Activated T-helper 17 cell treated with anti-CD3 and anti-CD28 coated beads, Interleukin-2, amount 50 U/mL, for 72 hours (primary cell): ENCODE data around the gene ALG9. TPM values are rescaled to one million over a fixed set of nuclear protein-coding genes. Genes with fewer than 3 reads are reported as not detected.

ENCODE experiments used
- ATAC-seq: fragments of 150-1000 bp; cut with Tn5 transposase; replicated peaks from 2 replicates; pipeline ENCODE4 v1.10.0; 2021; ENCODE audit warnings: mild to moderate bottlenecking, moderate library complexity
- H3K27ac Mint-ChIP-seq: one replicate; pipeline ENCODE4 v1.8.0; 2022; ENCODE audit warnings: mixed read lengths
- H3K27me3 Mint-ChIP-seq: one replicate; pipeline ENCODE4 v1.8.0; 2022; ENCODE audit warnings: mixed read lengths
- H3K36me3 Mint-ChIP-seq: one replicate; pipeline ENCODE4 v1.8.0; 2022; ENCODE audit warnings: low read depth, mild to moderate bottlenecking, mixed read lengths
- H3K4me1 Mint-ChIP-seq: one replicate; pipeline ENCODE4 v1.8.0; 2022; ENCODE audit warnings: mixed read lengths
- H3K4me3 Mint-ChIP-seq: one replicate; pipeline ENCODE4 v1.8.0; 2022; ENCODE audit warnings: mild to moderate bottlenecking, mixed read lengths
- H3K9me3 Mint-ChIP-seq: one replicate; pipeline ENCODE4 v1.8.0; 2022; ENCODE audit warnings: mixed read lengths
- total RNA-seq, 2 donors: library from RNA; stranded (reverse); gene quantifications; one replicate each; pipeline ENCODE4 v1.2.3, GENCODE V29; 2022

ALG9 gene
- total RNA-seq, 2 donors from 2014 or later = 33.9 to 39.5 TPM

- Mint-ChIP-seq H3K9me3 (no peaks in the 10 kb centered on the region), H3K27ac (no peak overlapping the region), H3K36me3 (peaks cover 93% of the 10 kb centered on the region), H3K4me1 (no peaks in the 10 kb centered on the region), H3K4me3 (no peak overlapping the region), H3K27me3 (no peaks in the 10 kb centered on the region)
- no peak for ATAC-seq
Observed at GRCh38 chr11:111834432-111835163, 36.8 kb downstream of the ALG9 start.

GRCh38 chr11:111833524-111833923 lies 37.9 kb downstream of the ALG9 start:
- Mint-ChIP-seq H3K36me3 (peaks cover 96% of the 10 kb centered on the region), H3K27me3 (no peaks in the 10 kb centered on the region), H3K9me3 (no peaks in the 10 kb centered on the region), H3K4me3 (no peak overlapping the region), H3K27ac (no peak overlapping the region), H3K4me1 (peaks cover 8% of the 10 kb centered on the region)
- no peak for ATAC-seq

GRCh38 chr11:111829185-111829968 lies 42.0 kb downstream of the ALG9 start:
- H3K27ac Mint-ChIP-seq = peak overlapping the region; percentile 16
- no peaks in the 10 kb centered on the region for H3K27me3 Mint-ChIP-seq
- H3K9me3 Mint-ChIP-seq = no peaks in the 10 kb centered on the region
- H3K4me1 Mint-ChIP-seq = peaks cover 8% of the 10 kb centered on the region
- H3K4me3 Mint-ChIP-seq = peak overlapping the region; percentile 7
- ATAC-seq = peak; percentile 92
- peaks cover 82% of the 10 kb centered on the region for H3K36me3 Mint-ChIP-seq

GRCh38 chr11:111826322-111826950 lies 44.9 kb downstream of the ALG9 start:
- H3K36me3 Mint-ChIP-seq = peaks cover 59% of the 10 kb centered on the region
- H3K4me1 Mint-ChIP-seq = peaks cover 8% of the 10 kb centered on the region
- no peak overlapping the region for H3K4me3 Mint-ChIP-seq
- no peaks in the 10 kb centered on the region for H3K9me3 Mint-ChIP-seq
- no peaks in the 10 kb centered on the region for H3K27me3 Mint-ChIP-seq
- peak overlapping the region; percentile 53 for H3K27ac Mint-ChIP-seq
- no peak for ATAC-seq

GRCh38 chr11:111823629-111824028 lies 47.8 kb downstream of the ALG9 start:
- Mint-ChIP-seq H3K9me3 (no peaks in the 10 kb centered on the region), H3K4me1 (no peaks in the 10 kb centered on the region), H3K4me3 (no peak overlapping the region), H3K36me3 (peaks cover 47% of the 10 kb centered on the region), H3K27ac (no peak overlapping the region), H3K27me3 (no peaks in the 10 kb centered on the region)
- no peak for ATAC-seq

- H3K4me3 Mint-ChIP-seq = no peak overlapping the region
- H3K27me3 Mint-ChIP-seq = no peaks in the 10 kb centered on the region
- H3K27ac Mint-ChIP-seq = no peak overlapping the region
- H3K9me3 Mint-ChIP-seq = no peaks in the 10 kb centered on the region
- H3K4me1 Mint-ChIP-seq = no peaks in the 10 kb centered on the region
- no peak for ATAC-seq
- peaks cover 42% of the 10 kb centered on the region for H3K36me3 Mint-ChIP-seq
Observed at GRCh38 chr11:111823131-111823530, 48.2 kb downstream of the ALG9 start.

- Mint-ChIP-seq H3K27ac (no peak overlapping the region), H3K9me3 (no peaks in the 10 kb centered on the region), H3K4me3 (no peak overlapping the region), H3K36me3 (peaks cover 42% of the 10 kb centered on the region), H3K4me1 (no peaks in the 10 kb centered on the region), H3K27me3 (no peaks in the 10 kb centered on the region)
- no peak for ATAC-seq
Observed at GRCh38 chr11:111819829-111820237, 51.5 kb downstream of the ALG9 start.

GRCh38 chr11:111819161-111819828 lies 52.1 kb downstream of the ALG9 start:
- Mint-ChIP-seq H3K27me3 (no peaks in the 10 kb centered on the region), H3K27ac (no peak overlapping the region), H3K9me3 (no peaks in the 10 kb centered on the region), H3K4me3 (no peak overlapping the region), H3K36me3 (peaks cover 43% of the 10 kb centered on the region), H3K4me1 (no peaks in the 10 kb centered on the region)
- ATAC-seq = no peak

GRCh38 chr11:111815489-111815888 lies 55.9 kb downstream of the ALG9 start:
- H3K4me1 Mint-ChIP-seq = no peaks in the 10 kb centered on the region
- no peak overlapping the region for H3K4me3 Mint-ChIP-seq
- no peak for ATAC-seq
- peaks cover 36% of the 10 kb centered on the region for H3K36me3 Mint-ChIP-seq
- peak overlapping the region; percentile 36 for H3K27ac Mint-ChIP-seq
- no peaks in the 10 kb centered on the region for H3K27me3 Mint-ChIP-seq
- no peaks in the 10 kb centered on the region for H3K9me3 Mint-ChIP-seq

GRCh38 chr11:111814557-111815320 lies 56.6 kb downstream of the ALG9 start:
- H3K27me3 Mint-ChIP-seq = no peaks in the 10 kb centered on the region
- H3K4me3 Mint-ChIP-seq = no peak overlapping the region
- no peaks in the 10 kb centered on the region for H3K9me3 Mint-ChIP-seq
- no peaks in the 10 kb centered on the region for H3K4me1 Mint-ChIP-seq
- H3K27ac Mint-ChIP-seq = peak overlapping the region; percentile 36
- H3K36me3 Mint-ChIP-seq = peaks cover 34% of the 10 kb centered on the region
- ATAC-seq = no peak

GRCh38 chr11:111814106-111814505 lies 57.3 kb downstream of the ALG9 start:
- H3K9me3 Mint-ChIP-seq = no peaks in the 10 kb centered on the region

GRCh38 chr11:111812211-111812610 lies 59.2 kb downstream of the ALG9 start:
- H3K27ac Mint-ChIP-seq = no peak overlapping the region
- H3K36me3 Mint-ChIP-seq = peaks cover 46% of the 10 kb centered on the region
- ATAC-seq = no peak

More at GRCh38 chr11:111814106-111814505, 57.3 kb downstream of the ALG9 start:
- Mint-ChIP-seq H3K4me3 (no peak overlapping the region), H3K27me3 (no peaks in the 10 kb centered on the region), H3K36me3 (peaks cover 38% of the 10 kb centered on the region), H3K27ac (no peak overlapping the region), H3K4me1 (no peaks in the 10 kb centered on the region)
- no peak for ATAC-seq

GRCh38 chr11:111811445-111811844 lies 59.9 kb downstream of the ALG9 start:
- Mint-ChIP-seq H3K36me3 (peaks cover 46% of the 10 kb centered on the region), H3K4me3 (no peak overlapping the region), H3K27ac (no peak overlapping the region), H3K9me3 (no peaks in the 10 kb centered on the region), H3K27me3 (no peaks in the 10 kb centered on the region), H3K4me1 (peaks cover 3% of the 10 kb centered on the region)
- ATAC-seq = no peak

More at GRCh38 chr11:111812211-111812610, 59.2 kb downstream of the ALG9 start:
- peaks cover 3% of the 10 kb centered on the region for H3K4me1 Mint-ChIP-seq
- no peaks in the 10 kb centered on the region for H3K9me3 Mint-ChIP-seq
- H3K27me3 Mint-ChIP-seq = no peaks in the 10 kb centered on the region
- no peak overlapping the region for H3K4me3 Mint-ChIP-seq

GRCh38 chr11:111808834-111809233 lies 62.5 kb downstream of the ALG9 start:
- H3K27ac Mint-ChIP-seq = peak overlapping the region; percentile 18
- no peak for ATAC-seq
- H3K4me1 Mint-ChIP-seq = peaks cover 3% of the 10 kb centered on the region
- no peaks in the 10 kb centered on the region for H3K27me3 Mint-ChIP-seq
- H3K9me3 Mint-ChIP-seq = no peaks in the 10 kb centered on the region
- peaks cover 60% of the 10 kb centered on the region for H3K36me3 Mint-ChIP-seq
- no peak overlapping the region for H3K4me3 Mint-ChIP-seq
